Measurements from ENCODE around the gene ZNF268.

GRCh38 chr12:133203344-133204263, 22.3 kb downstream of the ZNF268 start:
- no peak for TF ChIP-seq CTCF (conservative IDR thresholded peaks at IDR 0.05 in 1 of 2, IDR thresholded peaks at IDR 0.05 in 1 of 2; ENCODE audit: low read depth in 1 of 2, low read length in 2 of 2)
- no peak for TF ChIP-seq EZH2 (IDR thresholded peaks at IDR 0.05; ENCODE audit: low read length, missing control alignments)
